NCI-H524 treated with DMSO at 0.1 percent for 48 hours (cell line): ENCODE measurements around the gene HSPB2.
A peak's percentile ranks its signal among the peaks of the same experiment; 100 is the strongest.
"Not testable (repeated sequence)": the region's sequence is repeated elsewhere in the genome, so short reads cannot be mapped to it uniquely, and the experiment has no call there.

Source experiments
- DNase-seq: peaks from one replicate; lab custom pipeline; 2025; lab: John Stamatoyannopoulos, UW

HSPB2 gene

DNA sequence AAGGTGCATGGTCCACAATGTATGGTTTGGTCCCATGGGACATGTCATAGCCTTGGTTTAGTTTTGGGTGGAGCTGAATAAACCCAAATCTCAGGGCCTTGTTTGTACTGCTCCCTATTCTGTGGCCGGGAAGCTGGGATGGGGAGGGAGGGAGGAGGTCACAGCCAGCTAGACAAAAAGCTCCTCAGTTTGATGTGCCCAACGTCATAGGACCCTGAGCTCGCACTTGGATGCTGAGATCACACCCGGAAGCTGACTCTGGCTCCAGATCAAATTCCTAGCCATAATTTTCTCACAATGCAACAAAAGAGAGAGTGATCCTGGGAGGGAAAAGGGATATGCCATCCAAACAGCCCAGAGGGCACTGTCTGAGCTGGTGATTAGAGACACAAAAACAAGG is 1.5 kb downstream of the HSPB2 start:
- no peak for DNase-seq

DNA sequence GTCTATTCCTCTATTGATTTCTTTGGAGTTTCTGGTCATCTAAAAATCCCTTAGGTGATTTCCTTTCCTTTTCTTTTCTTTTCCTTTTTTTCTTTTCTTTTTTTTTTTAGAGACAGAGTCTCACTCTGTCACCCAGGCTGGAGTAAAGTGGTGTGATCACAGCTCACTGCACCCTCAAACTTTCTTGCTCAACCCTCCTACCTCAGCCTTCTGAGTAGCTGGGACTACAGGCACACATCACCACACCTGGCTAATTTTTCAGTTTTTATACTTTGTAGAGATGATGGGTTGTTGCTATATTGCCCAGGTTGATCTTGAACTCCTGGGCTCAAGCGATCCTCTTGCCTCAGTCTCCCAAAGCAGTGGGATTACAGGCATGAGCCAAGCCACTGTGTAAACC is 4.2 kb downstream of the HSPB2 start:
- no peak for DNase-seq

DNA sequence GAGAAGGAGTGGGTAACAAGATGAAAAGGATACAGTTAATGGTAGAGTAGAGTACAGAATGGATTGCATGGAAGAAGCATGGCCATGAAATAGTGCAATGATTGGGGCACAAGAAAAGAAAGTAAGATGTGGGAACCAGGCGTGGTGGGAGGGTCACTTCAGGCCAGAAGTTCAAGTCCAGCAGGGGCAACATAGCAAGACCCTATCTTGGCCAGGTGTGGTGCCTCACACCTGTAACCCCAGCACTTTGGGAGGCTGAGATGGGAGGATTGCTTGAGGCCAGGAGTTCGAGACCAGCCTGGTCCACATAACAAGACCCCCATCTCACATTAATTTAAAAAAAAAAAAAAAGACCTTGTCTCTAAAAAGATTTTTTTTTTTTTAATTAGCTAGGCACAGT is 4.8 kb downstream of the HSPB2 start:
- no peak for DNase-seq

DNA sequence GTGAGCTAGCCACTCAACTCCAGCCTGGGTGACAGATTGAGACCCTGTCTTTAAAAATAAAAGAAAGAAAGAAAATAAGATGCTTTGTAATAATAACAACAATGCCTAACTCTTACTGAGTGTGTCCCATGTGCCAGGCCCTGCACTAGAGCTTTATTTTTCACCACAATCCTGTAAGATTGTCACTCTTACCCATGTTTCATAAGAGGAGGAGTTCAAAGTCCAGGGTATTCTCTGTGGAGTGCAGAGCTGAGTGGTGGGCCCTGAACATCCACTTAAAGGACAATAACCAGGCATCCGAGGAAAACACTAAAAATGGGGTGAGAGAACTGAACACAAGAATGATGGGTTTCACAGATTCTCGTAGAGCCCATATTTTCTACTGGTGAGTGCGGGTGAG is 5.3 kb downstream of the HSPB2 start:
- no peak for DNase-seq

DNA sequence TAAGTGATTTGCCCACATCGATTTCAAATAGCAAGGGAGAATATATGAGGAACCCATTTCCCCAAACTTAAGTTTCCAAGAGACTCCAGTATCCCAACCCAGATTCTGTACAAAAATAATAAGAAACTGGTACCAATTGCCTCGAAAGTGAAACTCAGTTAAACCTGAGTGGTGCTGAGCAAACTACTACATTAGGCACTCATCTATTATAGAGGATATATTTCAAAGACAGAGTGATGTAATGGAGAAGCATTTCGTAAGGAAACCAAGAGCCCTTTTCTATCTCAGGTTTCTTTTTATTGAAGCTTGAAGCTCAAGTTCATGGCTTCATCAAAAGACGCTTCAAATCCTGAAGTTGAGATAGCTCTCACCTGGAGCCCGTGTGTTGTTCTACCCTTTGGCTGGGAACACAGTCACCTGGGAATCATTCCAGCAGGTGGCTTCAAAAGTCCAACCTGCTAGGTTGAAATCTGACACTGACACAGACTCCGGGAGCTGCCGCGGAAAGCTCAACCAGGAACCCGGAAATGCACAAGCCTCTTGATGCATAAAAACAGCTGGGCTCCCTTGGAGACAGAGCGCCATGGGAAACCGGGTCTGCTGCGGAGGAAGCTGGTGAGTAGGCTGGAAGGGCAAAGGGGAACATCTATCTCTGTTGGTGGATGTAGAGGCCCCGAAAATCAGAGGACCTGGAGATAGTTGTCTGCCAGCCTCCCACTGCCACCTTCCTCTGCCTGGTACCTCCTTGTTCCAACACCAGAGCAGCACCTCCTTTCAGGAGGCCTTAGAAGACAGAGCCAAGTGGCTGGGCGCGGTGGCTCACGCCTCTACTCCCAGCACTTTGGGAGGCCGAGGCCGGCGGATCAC is 6.1 kb downstream of the HSPB2 start, which contains the start of gene C11orf52:
Gene C11orf52, plus strand, starts transcription at position 524 of the 867 bp plus-strand sequence. Its CDS starts 60 bp downstream, at position 584.
- peak; percentile 66 for DNase-seq

DNA sequence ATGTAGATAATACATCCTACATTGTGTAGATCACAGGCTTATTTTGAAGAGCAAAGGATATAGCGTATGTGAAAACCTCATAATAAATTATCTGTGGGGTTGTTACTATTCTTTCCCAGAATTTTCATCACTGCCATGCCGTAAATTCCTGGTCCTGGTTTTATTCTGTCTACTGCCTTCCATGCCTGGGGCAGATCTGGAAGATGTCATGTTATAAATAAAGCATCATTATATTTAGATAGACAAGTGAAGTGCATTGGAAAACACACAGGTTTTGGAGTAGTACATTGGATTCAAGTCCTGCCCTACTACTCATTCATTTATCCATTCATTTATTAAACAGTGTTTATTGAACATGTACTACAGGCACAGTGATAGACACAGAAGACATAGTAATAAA is 8.4 kb downstream of the HSPB2 start:
- no peak for DNase-seq

DNA sequence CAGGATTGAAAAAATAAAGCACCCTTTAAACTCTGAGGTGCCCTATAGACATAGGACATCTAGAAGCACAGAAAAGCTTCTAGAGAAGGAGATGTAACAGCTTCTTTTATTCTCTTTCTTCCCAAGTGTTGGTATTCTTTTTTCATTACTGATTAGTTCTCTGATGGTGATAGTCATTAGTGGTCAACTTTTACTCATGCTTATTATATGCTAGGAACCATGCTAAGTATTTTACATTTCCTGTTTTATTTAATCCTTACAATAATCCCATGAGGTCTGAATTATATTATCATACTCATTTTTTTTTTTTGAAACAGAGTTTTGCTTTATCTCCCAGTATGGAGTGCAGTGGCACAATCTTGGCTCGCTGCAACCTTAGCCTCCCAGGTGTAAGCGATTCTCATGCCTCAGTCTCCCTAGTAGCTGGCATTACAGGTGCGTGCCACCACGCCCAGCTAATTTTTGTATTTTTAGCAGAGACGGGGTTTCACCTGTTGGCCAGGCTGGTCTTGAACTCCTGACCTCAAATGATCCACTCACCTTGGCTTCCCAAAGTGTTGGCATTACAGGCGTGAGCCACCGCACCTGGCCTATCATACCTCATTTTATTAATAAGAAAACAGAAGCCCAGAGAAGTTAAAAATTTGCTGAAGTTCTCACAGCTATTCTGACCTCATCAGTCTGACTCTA is 9.2 kb downstream of the HSPB2 start:
- DNase-seq = no peak

DNA sequence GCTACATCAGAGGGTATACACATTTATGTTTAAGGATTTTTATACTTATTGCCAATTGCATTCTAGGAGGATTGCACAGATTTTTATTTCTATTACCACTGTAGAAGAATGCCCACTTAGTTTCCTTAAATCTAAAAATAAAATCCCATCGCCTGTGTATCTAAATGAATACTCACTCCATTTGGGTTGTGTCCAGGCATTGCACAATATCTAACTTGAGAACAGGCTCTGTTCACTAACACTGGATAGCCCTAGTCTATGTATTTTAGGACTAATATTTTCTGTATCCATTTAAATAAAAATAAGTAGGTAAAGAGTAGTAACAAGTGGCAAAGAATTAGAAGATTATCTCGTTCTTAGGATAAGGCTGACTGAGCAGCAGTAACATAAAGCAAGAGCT is 10.3 kb downstream of the HSPB2 start:
- no peak for DNase-seq

DNA sequence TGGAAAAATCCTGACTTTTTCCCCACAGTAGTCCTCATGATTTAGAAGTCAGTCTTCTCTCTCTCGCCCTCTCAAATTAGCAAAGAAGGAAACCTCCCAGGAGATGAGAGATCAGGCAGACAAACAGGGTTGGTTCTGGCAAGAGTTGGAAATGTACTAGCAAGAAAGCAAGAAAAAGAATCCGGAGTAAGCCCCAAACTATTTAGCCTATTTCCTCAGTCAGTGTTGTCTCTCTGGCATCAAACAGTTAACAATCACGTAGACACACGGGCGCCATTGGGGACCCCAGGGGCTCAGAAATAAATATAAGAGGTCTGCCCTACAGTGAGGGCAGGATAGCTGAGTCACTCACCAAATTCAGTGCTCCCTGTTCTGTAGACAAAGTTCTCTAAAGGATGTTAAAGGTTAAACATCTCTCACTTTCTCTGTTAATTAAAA is 10.8 kb downstream of the HSPB2 start:
- DNase-seq = no peak

DNA sequence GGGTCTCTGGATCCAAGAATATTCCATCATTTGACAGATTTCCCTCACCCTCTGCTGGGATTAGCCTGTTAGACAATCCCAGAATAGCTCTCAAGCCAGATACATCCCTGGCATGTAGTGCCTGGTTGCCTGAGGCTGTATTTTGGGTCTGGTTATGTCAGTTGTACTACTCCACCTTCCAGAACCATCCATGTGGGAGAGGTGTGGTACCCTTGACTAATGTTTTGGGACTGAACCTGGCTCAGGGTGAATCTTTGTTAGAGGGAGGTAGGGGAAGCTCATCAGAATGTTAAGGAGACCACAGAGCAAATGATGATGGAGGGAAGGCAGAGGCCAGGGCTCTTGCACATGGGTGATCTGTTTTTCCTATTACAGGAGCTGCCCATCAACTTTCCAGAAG is 11.4 kb downstream of the HSPB2 start:
- DNase-seq = no peak

DNA sequence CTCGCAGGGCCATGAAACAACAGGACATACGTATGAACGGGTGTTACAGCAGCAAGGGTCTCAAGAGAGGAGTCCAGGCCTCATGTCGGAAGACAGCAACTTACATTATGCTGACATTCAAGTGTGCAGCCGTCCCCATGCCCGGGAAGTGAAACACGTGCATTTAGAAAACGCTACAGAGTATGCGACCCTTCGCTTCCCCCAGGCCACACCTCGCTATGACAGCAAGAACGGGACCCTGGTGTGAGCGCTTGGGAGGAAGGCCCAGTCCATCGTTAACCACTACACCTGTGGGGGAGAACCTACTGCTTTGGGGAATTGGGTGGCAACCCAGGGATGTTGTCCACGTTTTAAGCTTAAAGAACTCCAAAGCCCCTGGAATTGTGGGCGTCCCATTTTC is 13.4 kb downstream of the HSPB2 start:
- DNase-seq = no peak

DNA sequence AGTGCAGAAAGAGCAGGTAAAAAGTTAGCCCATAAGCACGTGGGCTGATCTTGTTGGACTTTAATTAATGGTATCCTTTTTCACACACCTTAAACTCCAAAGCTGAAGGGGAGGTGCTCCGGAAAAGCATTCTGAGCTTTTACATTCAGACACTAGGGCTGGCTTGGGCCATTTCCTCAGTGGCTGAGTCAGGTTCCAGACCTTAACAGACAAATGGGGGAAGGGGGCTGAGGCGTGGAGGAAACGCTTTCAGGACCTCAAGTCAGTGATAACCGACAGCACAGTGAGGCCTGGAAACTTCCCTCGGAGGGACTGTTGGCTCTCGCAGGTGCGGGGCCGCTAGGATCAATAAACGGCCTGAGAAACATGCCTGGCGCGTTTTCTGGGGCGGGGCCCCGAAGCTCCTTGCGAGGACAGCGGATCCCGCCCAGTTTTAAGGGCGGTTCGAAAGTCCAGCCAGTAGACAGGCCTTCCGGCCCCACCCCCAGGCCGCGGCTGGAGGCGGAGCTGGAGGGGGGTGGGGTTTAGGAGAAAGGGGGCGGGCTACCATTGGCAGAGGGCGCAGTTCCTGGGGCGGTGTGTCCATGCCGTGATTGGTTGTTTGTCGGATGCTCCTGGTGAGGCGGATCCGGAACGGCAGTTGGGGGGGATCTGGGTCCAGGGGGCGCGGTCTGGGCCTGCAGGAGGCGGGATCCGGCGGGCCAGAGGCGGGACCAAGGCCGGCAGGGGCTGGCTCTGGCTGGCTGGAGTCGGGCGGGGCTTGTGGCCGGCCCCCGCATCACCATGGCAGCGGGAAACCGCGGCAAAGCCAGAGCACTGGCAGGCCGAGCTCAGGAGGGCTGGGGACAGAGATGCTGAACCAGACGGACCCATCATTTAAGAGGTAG is 14.2 kb downstream of the HSPB2 start:
- DNase-seq = peak; percentile 75

DNA sequence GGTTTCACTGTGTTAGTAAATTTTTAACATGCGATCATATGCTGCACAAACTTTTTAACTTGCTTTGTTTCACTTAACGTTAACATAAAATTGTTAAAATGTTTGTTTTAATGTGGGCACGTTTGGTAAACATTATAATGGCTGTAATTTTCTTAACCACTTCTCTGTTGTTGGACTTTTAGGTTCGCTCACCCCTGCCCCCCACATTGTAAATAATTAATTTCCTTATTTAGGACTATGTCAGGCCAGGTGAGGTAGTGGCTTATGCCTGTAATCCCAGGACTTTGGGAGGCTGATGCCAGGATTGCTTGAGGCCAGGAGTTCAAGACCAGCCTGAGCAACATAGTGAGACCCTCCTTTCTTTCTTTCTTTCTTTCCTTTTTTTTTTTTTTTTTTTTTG is 17.9 kb downstream of the HSPB2 start:
- DNase-seq = no peak

DNA sequence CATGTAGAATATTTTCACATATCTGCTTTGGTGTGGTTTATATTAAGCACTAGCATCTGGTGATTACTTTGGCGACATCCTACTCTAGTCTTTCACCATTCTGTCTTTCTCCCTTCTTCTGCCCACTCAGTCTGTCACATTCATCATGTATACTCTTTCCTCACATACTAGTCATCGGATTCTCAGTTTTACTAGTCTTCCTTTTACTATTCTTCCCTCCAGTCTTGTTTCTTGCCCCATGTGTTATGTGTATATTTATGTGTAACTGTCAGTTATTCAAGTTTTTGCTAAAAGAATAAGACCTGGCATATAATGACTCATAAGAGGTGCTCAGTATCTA is 20.0 kb downstream of the HSPB2 start:
- DNase-seq = no peak

DNA sequence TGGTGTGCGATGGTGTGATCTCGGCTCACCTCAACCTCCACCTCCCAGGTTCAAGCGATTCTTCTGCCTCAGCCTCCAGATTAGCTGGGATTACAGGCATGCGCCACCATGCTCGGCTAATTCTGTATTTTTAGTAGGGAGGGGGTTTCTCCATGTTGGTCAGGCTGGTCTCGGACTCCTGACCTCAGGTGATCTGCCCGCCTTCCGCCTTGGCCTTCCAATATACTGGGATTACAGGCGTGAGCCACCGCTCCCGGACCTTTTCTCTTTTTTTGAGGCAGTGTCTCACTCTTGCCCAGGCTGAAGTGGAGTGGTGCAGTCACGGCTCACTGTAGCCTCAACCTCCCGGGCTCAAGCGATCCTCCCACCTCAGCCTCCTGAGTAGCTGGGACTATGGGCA is 20.6 kb downstream of the HSPB2 start:
- DNase-seq = not testable (repeated sequence)

DNA sequence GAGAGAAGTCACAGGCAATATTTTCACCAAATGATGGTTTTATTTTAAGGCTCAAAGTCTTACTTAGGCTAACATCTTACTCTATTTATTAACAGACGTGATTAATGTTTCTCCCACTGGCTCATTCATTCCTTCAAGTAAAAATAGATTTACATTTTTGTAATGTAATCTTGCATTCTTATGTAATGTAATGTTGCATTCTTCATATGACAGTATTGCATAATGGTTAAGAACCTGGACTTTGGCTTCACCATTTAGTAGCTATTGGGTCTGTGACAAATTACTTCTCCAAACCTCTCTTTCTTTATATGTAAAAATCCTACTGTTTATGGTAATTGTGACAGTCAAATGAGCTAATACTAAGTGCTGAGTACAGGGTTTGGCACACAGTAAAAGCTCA is 21.3 kb downstream of the HSPB2 start:
- DNase-seq = no peak

DNA sequence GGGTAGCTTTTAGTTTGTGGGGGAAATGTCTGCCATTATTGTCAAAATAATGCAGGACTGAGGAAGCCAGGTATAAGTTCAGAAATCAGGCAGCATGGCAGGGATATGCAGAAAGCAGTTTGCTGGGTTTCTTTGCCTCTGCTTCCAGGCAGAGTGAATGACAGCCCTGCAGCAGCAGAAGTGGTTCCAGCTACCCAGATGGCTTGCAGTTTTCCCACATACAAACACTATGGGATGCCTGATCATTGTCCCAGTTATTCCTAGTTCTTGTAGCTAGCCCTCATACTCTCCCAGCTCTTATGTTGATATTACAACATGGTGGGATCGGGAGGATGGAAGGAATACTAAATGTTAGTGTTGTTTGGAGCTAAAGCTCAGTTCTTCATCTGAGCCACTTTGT is 21.8 kb downstream of the HSPB2 start:
- no peak for DNase-seq

DNA sequence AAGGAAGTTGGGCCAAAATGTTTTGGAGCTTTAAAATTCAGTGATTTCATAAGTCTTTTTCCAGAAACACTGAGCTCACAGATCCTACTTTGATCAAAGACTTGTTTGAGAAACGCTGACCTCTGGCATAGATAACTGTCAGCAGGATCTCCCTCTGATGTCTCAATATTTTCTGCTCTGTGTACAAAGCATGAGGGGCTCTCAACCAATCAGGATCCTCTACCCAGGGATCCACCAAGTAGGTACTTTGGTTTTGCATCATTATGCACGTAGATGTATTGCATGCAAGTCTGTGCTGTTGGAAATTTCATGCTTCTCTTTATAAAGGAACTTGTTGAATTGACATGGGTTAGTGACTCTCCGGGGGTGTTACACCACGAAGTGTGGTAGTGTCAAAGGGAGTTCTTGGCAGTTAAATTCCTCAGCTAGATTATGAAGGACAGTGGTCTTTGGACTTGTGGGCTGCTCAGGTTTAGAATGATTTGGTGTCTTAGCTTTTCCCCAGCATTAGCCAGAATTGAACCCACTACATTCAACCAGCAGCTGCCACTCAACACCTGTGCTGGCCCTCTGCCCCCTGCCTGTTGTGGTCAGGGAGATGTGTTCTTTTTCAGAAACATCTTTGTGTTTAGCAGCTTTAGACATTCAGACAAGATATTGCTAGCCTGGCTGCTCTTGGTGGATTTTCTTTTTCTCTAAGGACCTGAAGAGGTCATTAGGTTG is 22.9 kb downstream of the HSPB2 start:
- DNase-seq = no peak

DNA sequence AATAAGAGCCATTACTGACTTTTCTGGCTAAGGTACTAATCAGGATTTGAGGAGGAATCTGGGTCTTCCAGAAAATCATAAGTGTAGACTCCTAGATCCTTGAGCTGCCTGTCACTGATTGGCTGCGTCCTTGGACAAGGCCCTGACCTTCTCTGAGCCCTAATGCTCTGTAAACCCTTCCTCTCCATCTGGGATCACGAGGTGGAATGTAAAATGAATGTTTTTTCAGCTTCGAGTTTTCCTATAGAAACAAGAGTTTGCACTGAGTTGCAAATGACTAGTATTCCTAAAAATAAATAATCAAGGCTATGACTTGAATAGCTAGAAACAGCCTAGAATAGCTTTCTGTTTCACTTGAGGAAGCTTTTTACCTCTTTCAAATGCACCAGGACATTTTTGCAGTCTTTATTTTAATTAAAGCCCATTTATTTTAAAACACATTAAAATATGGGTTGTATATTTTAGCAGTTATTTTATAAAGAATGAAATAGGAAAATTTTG is 23.6 kb downstream of the HSPB2 start:
- no peak for DNase-seq

DNA sequence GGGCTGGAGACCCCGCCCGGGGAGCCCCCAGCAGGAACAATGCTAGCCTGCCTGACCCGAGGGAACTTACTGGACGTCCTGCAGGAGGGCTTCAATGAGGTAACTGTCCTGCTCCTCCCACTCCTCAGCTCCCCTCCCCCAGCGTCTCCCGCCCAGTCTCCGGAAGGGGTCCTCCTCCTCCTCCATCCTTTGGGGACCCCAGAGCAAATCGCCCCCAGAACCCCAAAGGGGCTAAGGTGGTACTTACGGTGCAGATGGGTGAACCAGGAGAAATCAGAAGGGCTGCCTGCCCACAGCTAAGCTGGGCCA is 24.9 kb downstream of the HSPB2 start:
- DNase-seq = no peak

DNA sequence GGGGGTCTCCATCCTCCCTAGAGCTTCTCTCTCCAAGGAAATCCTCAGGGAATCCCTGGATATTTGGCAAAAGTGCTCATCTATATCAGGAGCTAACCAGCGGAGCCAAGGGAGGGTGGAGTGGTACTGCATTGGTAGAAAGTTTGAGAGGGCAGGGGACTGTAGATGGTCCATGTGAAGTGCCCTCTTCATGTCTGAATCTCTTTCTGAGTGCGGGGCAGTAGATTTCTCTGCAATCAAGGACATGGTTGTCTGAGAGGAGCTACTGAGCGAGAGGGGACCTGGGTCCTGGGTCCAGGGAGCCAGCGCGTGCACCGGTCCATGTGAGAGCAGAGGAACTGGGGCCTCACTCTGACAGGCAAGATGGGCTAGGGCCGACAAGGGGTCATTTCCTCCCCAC is 25.3 kb downstream of the HSPB2 start:
- no peak for DNase-seq

DNA sequence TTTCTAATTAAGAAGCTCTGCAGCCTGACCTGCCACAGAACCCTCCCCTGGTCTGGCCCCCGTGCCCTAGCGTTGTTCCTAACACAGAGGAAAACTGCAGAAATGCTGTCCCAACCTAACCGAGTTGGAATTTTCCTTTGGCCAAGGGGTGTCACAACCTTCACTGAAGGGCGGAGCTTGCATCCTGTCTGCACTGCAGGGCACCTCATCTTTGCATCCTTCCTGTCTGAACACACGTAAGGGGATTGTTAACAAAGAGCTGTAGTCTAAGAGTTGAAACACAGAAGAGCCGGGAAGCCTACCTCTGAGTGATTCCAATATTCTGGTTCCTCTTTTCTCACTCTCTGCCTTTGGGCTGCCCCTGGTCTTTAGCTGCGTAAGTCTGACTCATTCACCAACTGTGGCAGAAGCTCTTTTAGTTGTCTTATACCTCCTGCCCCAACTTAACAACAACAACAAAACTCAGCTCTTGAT is 26.2 kb downstream of the HSPB2 start:
- DNase-seq = no peak
